Trophoblast cell (in vitro differentiated cells and primary cell): ENCODE data around the gene CTIF.

Source experiments
- DNase-seq, 2 donors: peaks; one replicate each; pipeline ENCODE4 v3.0.0-alpha.2; 2016
- H2AFZ ChIP-seq: 2 replicates; pipeline ENCODE4 v1.6.1; 2013; ENCODE audit warnings: low read length, moderate library complexity, mild to moderate bottlenecking; ENCODE audit not compliant: insufficient read depth, poor library complexity
- H2AK5ac ChIP-seq: 2 replicates; pipeline ENCODE4 v1.6.1; 2013; ENCODE audit warnings: mild to moderate bottlenecking, low read length
- H2BK120ac ChIP-seq: 2 replicates; pipeline ENCODE4 v1.6.1; 2013; ENCODE audit warnings: low read length, mild to moderate bottlenecking, moderate library complexity; ENCODE audit not compliant: insufficient read depth, poor library complexity
- H2BK12ac ChIP-seq: 2 replicates; pipeline ENCODE4 v1.6.1; 2013; ENCODE audit warnings: mild to moderate bottlenecking, low read length, moderate library complexity
- H2BK5ac ChIP-seq: 2 replicates; pipeline ENCODE4 v1.6.1; 2013; ENCODE audit warnings: low read length, low read depth, moderate library complexity, mild to moderate bottlenecking; ENCODE audit not compliant: poor library complexity
- H3K14ac ChIP-seq: 2 replicates; pipeline ENCODE4 v1.6.1; 2013; ENCODE audit warnings: mild to moderate bottlenecking, low read length
- H3K18ac ChIP-seq: 2 replicates; pipeline ENCODE4 v1.6.1; 2013; ENCODE audit warnings: mild to moderate bottlenecking, low read length
- H3K23ac ChIP-seq: 2 replicates; pipeline ENCODE4 v1.6.1; 2013; ENCODE audit warnings: low read length
- H3K27ac ChIP-seq: 2 replicates; pipeline ENCODE4 v1.5.1; 2013; ENCODE audit warnings: low read depth, mild to moderate bottlenecking, inconsistent platforms, low read length, moderate library complexity
- H3K27me3 ChIP-seq: 2 replicates; pipeline ENCODE4 v1.6.1; 2013; ENCODE audit warnings: inconsistent platforms, mild to moderate bottlenecking, low read length, moderate library complexity; ENCODE audit not compliant: insufficient read depth
- H3K36me3 ChIP-seq, 2 experiments: 1 replicate in 1 of 2; 2 replicates in 1 of 2; pipeline ENCODE4 v1.6.1; 2013; ENCODE audit warnings: low read length in 2 of 2, mild to moderate bottlenecking in 2 of 2, moderate library complexity in 1 of 2; ENCODE audit not compliant: insufficient read depth in 2 of 2, control insufficient read depth in 1 of 2
- H3K4ac ChIP-seq: 2 replicates; pipeline ENCODE4 v1.6.1; 2013; ENCODE audit warnings: low read depth, mild to moderate bottlenecking, low read length, moderate library complexity
- H3K4me1 ChIP-seq, 2 experiments: 1 replicate in 1 of 2; 2 replicates in 1 of 2; pipeline ENCODE4 v1.6.1; 2013; ENCODE audit warnings: low read length in 2 of 2, mild to moderate bottlenecking in 2 of 2, moderate library complexity in 1 of 2; ENCODE audit not compliant: insufficient read depth in 2 of 2, control insufficient read depth in 1 of 2
- H3K4me2 ChIP-seq: 2 replicates; pipeline ENCODE4 v1.6.1; 2013; ENCODE audit warnings: inconsistent platforms, mild to moderate bottlenecking, low read length, moderate library complexity
- H3K4me3 ChIP-seq: 2 replicates; pipeline ENCODE4 v1.5.1; 2013; ENCODE audit warnings: mild to moderate bottlenecking, low read depth, low read length, inconsistent platforms
- H3K79me1 ChIP-seq: one replicate; pipeline ENCODE4 v1.6.1; 2013; ENCODE audit warnings: low read length
- H3K79me2 ChIP-seq: 2 replicates; pipeline ENCODE4 v1.6.1; 2013; ENCODE audit warnings: low read length, mild to moderate bottlenecking; ENCODE audit not compliant: control insufficient read depth, insufficient read depth, poor library complexity
- H3K9ac ChIP-seq: 2 replicates; pipeline ENCODE4 v1.6.1; 2013; ENCODE audit warnings: mild to moderate bottlenecking, low read length
- H3K9me3 ChIP-seq: 2 replicates; pipeline ENCODE4 v1.6.1; 2013; ENCODE audit warnings: low read depth, mild to moderate bottlenecking, control low read depth, inconsistent platforms, low read length; ENCODE audit not compliant: insufficient read depth
- H4K12ac ChIP-seq: 2 replicates; pipeline ENCODE4 v1.6.1; 2013; ENCODE audit warnings: low read depth, mild to moderate bottlenecking, low read length, moderate library complexity
- H4K8ac ChIP-seq: 2 replicates; pipeline ENCODE4 v1.6.1; 2013; ENCODE audit warnings: low read depth, mild to moderate bottlenecking, low read length, moderate library complexity
- H4K91ac ChIP-seq: one replicate; pipeline ENCODE4 v1.6.1; 2013; ENCODE audit warnings: low read depth, mild to moderate bottlenecking, low read length, moderate library complexity
- WGBS: extraction: QIAGEN DNeasy Blood & Tissue Kit; methylation state at CpG from one replicate; pipeline ENCODE4 v1.1.7; 2013; ENCODE audit warnings: missing lambda C conversion rate; ENCODE audit not compliant: insufficient read length, insufficient coverage; ENCODE audit errors: extremely low coverage; 5-methylcytosine and 5-hydroxymethylcytosine counted together

Gene CTIF

DNA sequence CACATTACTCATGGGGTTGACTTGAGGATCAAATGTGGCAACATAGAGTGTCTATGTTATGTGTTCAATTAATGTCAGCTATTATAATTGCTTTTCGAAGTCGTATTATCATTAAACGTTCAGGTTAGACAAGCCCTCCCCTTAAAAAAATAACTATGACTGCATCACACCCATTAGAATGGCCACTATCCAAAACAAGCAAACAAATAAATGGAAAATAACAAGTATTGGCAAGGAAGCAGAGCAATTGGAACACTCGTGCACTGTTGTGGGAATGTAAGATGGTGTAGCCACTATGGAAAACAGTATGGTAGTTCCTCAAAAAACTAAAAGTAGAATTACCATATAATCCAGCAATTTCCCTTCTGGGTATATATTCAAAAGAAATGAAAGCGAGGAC, 10.0 kb upstream of the CTIF start:
- H2BK12ac ChIP-seq: no peak overlapping the region
- no peak overlapping the region for H3K4me2 ChIP-seq
- H3K23ac ChIP-seq: no peak overlapping the region
- WGBS: no CpG with 5 or more reads among the region's 5 CpGs
- peaks cover 2% of the 10 kb centered on the region in 2 experiments for H3K4me1 ChIP-seq
- H3K9me3 ChIP-seq: peaks cover 6% of the 10 kb centered on the region
- no peaks in the 10 kb centered on the region for H3K79me2 ChIP-seq
- H2BK120ac ChIP-seq: no peak overlapping the region
- no peak overlapping the region for H4K12ac ChIP-seq
- no peak overlapping the region for H2BK5ac ChIP-seq
- no peak overlapping the region for H3K4me3 ChIP-seq
- H3K18ac ChIP-seq: no peak overlapping the region
- H3K79me1 ChIP-seq: peaks cover 2% of the 10 kb centered on the region
- H3K9ac ChIP-seq: no peak overlapping the region
- H2AFZ ChIP-seq: no peak overlapping the region
- no peak overlapping the region for H4K8ac ChIP-seq
- H3K27me3 ChIP-seq: no peaks in the 10 kb centered on the region
- H3K4ac ChIP-seq: no peak overlapping the region
- H4K91ac ChIP-seq: no peak overlapping the region
- DNase-seq: no peak
- no peaks in the 10 kb centered on the region for H3K36me3 ChIP-seq
- H2AK5ac ChIP-seq: no peak overlapping the region
- no peak overlapping the region for H3K27ac ChIP-seq
- H3K14ac ChIP-seq: no peak overlapping the region

DNA sequence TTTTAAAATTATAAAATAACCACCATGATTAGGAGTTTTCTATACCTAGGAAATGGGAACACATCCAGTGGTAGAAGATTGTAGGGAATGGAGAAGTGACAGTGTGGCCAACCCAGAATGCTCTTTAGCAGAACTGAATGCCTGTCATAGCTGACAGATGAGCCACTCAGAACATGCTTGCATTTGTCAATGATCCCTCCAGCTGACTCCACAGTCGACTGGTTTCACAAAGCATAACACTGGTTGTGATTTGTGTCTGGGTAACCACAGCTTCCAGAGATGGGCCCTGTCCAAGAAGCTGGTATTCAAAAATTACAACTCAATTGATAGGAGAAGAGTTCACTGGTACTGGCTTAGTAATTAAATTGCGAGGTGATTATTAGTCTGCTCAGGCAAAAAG, 9.0 kb upstream of the CTIF start:
- H3K4ac ChIP-seq: no peak overlapping the region
- WGBS: no CpG with 5 or more reads among the region's 2 CpGs
- no peak overlapping the region for H2AK5ac ChIP-seq
- H3K9ac ChIP-seq: no peak overlapping the region
- H2AFZ ChIP-seq: no peak overlapping the region
- no peak overlapping the region for H3K4me3 ChIP-seq
- H3K27ac ChIP-seq: no peak overlapping the region
- H2BK12ac ChIP-seq: no peak overlapping the region
- H2BK120ac ChIP-seq: no peak overlapping the region
- H3K27me3 ChIP-seq: no peaks in the 10 kb centered on the region
- H4K91ac ChIP-seq: no peak overlapping the region
- no peak overlapping the region for H3K14ac ChIP-seq
- H3K36me3 ChIP-seq: no peaks in the 10 kb centered on the region
- H4K8ac ChIP-seq: no peak overlapping the region
- H3K9me3 ChIP-seq: peaks cover under 1% of the 10 kb centered on the region
- H3K79me2 ChIP-seq: no peaks in the 10 kb centered on the region
- peaks cover 2% of the 10 kb centered on the region for H3K79me1 ChIP-seq
- H2BK5ac ChIP-seq: no peak overlapping the region
- no peak overlapping the region for H3K23ac ChIP-seq
- peak; percentile 71 to 81 for DNase-seq
- H3K4me1 ChIP-seq: peaks cover 2% of the 10 kb centered on the region in 2 experiments
- no peak overlapping the region for H3K4me2 ChIP-seq
- H3K18ac ChIP-seq: no peak overlapping the region
- no peak overlapping the region for H4K12ac ChIP-seq

DNA sequence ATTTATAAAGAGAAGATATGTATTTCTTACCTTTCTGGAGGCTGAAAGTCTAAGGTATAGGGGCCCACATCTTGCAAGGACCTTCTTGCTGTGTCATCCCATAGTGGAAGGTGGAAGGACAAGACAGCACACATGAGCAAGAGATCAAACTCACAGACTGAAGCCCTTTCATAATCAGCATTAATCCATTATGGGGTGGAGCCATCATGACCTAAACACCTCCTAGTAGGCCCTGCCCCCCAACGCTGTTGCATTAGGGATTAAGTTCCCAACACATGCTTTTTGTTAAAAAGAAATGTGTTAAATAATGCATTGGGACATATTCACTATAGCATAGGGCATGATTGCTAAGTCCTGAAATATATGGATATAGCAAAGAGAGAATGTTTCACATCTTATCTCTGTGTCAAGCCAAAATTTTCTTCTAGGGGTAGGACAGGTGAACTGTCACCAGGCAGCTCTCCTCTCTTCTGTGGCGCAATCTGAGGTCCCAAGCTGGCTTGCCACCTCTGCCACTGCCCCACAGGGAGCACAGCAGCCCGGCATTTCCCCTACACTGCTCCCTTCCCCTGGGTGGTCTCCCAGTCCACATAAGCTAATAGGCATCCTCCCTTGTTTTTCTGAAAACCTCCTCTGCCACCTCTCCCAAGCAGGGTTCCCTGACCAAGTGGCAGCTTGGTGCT, 8.3 kb upstream of the CTIF start:
- DNase-seq: no peak
- peaks cover 2% of the 10 kb centered on the region in 2 experiments for H3K4me1 ChIP-seq
- peaks cover 2% of the 10 kb centered on the region for H3K79me1 ChIP-seq
- H2BK120ac ChIP-seq: no peak overlapping the region
- no peak overlapping the region for H4K12ac ChIP-seq
- no peak overlapping the region for H3K27ac ChIP-seq
- no peak overlapping the region for H2BK5ac ChIP-seq
- no peak overlapping the region for H3K23ac ChIP-seq
- no peaks in the 10 kb centered on the region for H3K36me3 ChIP-seq
- no peak overlapping the region for H3K4ac ChIP-seq
- no CpG with 5 or more reads among the region's 3 CpGs for WGBS
- no peaks in the 10 kb centered on the region for H3K27me3 ChIP-seq
- no peaks in the 10 kb centered on the region for H3K79me2 ChIP-seq
- H3K4me2 ChIP-seq: no peak overlapping the region
- H3K18ac ChIP-seq: no peak overlapping the region
- H4K8ac ChIP-seq: no peak overlapping the region
- H2AK5ac ChIP-seq: no peak overlapping the region
- no peaks in the 10 kb centered on the region for H3K9me3 ChIP-seq
- peak overlapping the region; percentile 37 for H2BK12ac ChIP-seq
- no peak overlapping the region for H3K4me3 ChIP-seq
- H2AFZ ChIP-seq: no peak overlapping the region
- H3K14ac ChIP-seq: no peak overlapping the region
- no peak overlapping the region for H3K9ac ChIP-seq
- no peak overlapping the region for H4K91ac ChIP-seq

DNA sequence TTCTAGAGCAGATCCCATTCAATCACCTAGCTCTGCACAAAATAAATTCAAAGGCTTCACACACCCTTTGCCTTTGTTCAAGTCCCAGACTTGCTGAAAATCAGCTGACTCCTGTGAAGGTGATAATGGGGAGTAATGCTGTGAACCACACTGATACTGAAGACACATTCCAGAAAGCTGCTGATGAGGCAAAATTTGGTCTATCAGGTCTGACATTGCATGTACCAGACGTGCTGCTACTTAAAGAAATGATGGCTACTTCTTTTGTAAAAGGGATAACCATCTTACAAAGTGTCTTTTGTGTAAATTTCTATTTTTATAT, 7.8 kb upstream of the CTIF start:
- peak overlapping the region; percentile 37 for H2BK12ac ChIP-seq
- no peak overlapping the region for H3K14ac ChIP-seq
- no peak overlapping the region for H3K27ac ChIP-seq
- H3K4me3 ChIP-seq: no peak overlapping the region
- H2BK5ac ChIP-seq: no peak overlapping the region
- WGBS: no CpG with 5 or more reads among the region's 1 CpG
- no peaks in the 10 kb centered on the region for H3K9me3 ChIP-seq
- no peak overlapping the region for H2AK5ac ChIP-seq
- H3K9ac ChIP-seq: no peak overlapping the region
- H2AFZ ChIP-seq: no peak overlapping the region
- H3K4me2 ChIP-seq: no peak overlapping the region
- no peak overlapping the region for H3K23ac ChIP-seq
- no peak overlapping the region for H3K18ac ChIP-seq
- H3K79me1 ChIP-seq: peaks cover 2% of the 10 kb centered on the region
- no peak overlapping the region for H4K8ac ChIP-seq
- DNase-seq: no peak
- H4K12ac ChIP-seq: no peak overlapping the region
- H3K27me3 ChIP-seq: no peaks in the 10 kb centered on the region
- no peaks in the 10 kb centered on the region for H3K36me3 ChIP-seq
- H3K4me1 ChIP-seq: peaks cover 2% of the 10 kb centered on the region in 2 experiments
- H4K91ac ChIP-seq: no peak overlapping the region
- no peaks in the 10 kb centered on the region for H3K79me2 ChIP-seq
- no peak overlapping the region for H2BK120ac ChIP-seq
- no peak overlapping the region for H3K4ac ChIP-seq
